Measurements from ENCODE around the gene NLRP3.

DNA sequence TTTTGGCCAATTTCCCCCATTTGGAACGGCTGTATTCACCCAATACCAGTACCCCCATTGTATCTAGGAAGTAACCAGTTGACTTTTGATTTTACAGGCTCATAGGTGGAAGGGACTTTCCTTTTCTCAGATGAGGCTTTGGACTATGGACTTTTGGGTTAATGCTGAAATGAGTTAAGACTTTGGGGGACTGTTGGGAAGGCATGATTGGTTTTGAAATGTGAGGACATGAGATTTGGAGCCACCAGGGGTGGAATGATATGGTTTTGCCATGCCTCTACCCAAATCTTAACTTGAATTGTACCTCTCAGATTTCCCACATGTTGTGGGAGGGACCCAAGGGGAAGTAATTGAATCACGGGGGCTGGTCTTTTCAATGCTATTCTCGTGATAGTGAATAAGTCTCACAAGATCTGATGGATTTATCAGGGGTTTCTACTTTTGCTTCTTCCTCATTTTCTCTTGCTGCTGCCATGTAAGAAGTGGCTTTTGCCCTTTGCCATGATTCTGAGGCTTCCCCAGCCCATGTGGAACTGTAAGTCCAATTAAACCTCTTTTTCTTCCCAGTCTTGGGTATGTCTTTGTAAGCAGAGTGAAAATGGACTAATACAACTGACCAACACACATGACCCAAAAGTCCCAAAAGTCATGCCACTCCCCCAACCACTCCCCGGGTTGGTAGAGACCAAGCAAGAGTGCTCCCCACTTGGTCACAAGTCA, 48.9 kb upstream of the NLRP3 start:
- no peak for TF ChIP-seq ZFX (IDR thresholded peaks at IDR 0.05; ENCODE audit: borderline replicate concordance)
- TF ChIP-seq, protein P1, sequence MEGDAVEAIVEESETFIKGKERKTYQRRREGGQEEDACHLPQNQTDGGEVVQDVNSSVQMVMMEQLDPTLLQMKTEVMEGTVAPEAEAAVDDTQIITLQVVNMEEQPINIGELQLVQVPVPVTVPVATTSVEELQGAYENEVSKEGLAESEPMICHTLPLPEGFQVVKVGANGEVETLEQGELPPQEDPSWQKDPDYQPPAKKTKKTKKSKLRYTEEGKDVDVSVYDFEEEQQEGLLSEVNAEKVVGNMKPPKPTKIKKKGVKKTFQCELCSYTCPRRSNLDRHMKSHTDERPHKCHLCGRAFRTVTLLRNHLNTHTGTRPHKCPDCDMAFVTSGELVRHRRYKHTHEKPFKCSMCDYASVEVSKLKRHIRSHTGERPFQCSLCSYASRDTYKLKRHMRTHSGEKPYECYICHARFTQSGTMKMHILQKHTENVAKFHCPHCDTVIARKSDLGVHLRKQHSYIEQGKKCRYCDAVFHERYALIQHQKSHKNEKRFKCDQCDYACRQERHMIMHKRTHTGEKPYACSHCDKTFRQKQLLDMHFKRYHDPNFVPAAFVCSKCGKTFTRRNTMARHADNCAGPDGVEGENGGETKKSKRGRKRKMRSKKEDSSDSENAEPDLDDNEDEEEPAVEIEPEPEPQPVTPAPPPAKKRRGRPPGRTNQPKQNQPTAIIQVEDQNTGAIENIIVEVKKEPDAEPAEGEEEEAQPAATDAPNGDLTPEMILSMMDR (IDR thresholded peaks at IDR 0.05): no peak
